DMS153 treated with DMSO at 0.1 percent for 48 hours (cell line): ENCODE data around the gene MIER2.
"Not testable (repeated sequence)": the region's sequence is repeated elsewhere in the genome, so short reads cannot be mapped to it uniquely, and the experiment has no call there.

Source experiments
- DNase-seq: peaks from one replicate; lab custom pipeline; 2025; ENCODE audit not compliant: unreplicated experiment; lab: John Stamatoyannopoulos, UW

The MIER2 gene

DNA sequence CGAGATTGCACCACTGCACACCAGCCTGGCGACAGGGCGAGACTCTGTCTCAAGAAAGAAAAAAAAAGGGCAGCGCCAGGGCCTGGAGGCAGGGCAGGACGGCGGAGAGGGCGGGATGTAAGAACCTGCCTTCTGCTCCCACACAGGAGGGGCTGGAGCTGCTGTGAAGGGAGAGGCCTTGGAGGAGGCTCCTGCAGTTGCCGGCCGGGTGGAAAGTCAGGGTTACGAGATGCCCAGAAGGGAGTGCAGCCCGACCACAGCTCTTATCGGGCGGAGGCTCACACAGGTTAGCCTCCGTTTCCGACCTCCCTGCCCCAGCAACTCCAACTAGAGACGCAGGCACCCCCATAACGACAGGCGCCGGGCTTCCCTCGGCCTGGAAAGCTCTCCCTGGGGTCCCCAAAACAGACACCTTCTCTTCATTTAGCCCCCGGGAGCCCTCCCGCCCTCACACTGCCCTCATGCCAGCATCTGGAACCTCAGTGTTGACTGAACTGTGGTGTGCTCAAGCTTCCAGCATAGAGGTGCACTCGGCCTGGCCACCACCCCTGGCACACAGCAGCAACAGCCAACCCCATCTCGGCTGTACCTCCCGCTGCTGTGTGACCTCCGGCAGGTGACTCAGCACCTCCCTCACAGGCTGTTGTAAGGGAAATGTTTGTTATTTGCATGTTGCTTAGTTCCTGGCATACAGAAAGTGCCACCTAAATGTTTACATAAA lies 54.8 kb downstream of the MIER2 start:
- DNase-seq, result peak; percentile 61

DNA sequence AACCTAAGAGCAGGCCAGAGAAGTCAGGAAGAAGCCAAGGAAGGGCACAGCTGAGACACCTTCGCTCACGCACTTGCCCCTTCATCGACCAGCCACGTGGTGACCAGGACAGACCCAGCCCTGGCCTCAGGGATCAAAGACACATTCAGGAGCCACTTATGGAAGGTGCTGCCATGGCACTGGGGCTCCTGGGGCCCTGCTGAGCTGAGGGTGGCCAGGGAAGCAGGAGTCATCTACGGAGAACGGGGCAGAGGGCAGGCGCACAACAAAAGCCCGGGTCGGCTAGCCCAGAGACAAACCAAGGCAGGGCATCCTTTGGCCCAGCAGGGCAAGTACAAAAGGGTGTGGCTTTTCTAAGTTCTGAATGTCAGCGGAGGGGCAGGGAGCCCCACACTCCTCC lies 55.7 kb downstream of the MIER2 start:
- DNase-seq, result no peak

- no peak for DNase-seq
These were observed 57.2 kb downstream of the MIER2 start for GRCh38 chr19:287381-287871.

DNA sequence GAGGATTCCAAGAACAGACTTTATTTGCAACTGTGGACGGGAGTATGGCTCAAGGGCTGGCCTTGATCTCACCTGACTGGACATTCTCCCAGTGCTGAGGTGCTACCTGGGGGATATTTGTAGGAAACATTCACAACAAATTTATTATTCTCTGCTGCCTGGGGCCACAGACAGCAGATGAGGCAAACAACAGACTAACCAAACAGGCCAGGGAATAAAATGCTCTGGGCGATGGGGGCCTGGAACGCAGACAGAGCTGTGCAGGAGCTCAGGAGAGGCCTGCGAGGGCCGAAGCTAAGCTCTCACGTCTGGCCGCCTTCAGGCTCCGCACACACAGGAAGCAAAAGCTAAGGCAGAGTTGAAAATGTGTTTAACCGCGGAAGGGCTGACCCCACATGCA lies 61.2 kb downstream of the MIER2 start:
- no peak for DNase-seq

- DNase-seq, result no peak
These were observed 62.1 kb downstream of the MIER2 start for GRCh38 chr19:282501-282900.

GRCh38 chr19:281992-282391 lies 62.6 kb downstream of the MIER2 start:
- DNase-seq, result no peak

DNA sequence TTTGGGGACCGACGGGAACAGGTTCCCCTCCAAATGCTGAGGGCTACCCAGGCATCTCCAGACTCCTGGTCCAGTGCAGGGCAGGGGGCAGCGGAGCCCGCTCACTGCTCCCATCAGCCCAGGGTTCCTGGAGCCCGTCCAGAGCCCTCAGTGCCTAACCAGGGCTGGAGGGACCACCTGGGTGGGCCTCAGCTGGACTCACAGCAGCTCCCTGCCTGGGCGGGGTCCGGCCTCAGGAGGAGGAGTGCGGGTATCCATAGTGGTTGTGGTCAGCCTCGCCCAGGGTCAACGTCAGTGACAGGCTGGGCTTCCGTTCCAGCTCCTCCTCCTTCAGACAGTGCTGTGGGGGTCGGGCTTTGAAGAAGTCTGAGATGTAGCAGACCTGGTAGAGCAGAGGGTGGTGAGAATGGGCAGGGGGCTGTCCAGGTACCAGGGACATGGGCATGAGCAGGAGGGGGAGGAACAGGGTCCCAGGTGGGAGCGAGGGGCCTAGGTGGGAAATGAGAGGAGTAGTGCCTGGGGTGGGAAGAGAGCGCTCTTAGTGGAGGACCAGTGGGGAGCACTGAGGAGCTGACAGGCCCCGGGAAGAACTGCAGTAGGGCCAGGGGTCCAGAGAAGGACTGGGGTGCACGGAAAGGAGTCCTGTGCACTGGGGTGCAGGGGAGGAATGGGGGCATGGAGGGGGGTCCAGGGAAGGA lies 63.3 kb downstream of the MIER2 start:
- no peak for DNase-seq

DNA sequence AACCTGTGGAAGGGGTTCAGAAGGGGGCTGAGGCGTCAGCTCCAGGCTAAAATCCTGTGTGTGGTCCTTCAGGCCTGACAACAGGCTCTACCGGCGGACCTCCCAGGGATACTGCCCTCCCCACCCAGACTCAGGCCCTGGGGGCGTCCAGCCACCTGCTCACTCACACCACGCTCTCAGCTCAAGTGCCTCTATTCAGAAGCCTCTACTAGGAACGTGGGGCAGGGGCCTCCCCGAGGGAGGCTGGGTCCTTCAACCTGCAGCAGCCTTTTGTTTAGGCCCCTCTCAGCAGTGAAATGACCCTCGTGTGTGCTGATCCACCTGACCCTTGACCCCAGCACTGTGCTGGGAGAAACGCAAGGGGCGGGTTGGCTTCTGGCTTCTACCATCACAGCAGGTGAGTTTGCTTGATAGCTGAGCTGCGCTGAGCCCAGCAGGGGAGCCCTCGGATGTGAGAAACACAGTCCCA lies 64.0 kb downstream of the MIER2 start:
- no peak for DNase-seq

DNA sequence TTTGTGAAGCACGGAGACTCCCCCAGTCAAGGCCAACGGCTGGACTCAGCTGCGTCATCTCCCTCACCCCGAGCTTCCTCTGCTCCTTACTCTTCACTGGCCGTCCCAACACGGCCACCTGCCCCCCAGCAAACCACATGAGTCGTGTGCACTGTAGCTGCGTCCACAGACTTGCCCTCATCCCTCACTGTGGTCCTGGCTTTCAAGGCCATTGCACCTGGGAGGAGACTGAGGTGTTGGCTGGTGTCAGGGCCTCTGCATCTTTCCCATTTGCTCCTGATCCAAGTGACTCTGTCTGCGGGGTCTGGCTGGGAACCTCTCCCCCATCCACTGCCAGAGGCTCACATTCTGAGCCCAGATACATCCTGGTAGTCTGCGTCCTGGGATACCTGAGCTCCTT lies 64.9 kb downstream of the MIER2 start:
- DNase-seq, result no peak

GRCh38 chr19:279231-279630 lies 65.4 kb downstream of the MIER2 start:
- DNase-seq, result no peak

DNA sequence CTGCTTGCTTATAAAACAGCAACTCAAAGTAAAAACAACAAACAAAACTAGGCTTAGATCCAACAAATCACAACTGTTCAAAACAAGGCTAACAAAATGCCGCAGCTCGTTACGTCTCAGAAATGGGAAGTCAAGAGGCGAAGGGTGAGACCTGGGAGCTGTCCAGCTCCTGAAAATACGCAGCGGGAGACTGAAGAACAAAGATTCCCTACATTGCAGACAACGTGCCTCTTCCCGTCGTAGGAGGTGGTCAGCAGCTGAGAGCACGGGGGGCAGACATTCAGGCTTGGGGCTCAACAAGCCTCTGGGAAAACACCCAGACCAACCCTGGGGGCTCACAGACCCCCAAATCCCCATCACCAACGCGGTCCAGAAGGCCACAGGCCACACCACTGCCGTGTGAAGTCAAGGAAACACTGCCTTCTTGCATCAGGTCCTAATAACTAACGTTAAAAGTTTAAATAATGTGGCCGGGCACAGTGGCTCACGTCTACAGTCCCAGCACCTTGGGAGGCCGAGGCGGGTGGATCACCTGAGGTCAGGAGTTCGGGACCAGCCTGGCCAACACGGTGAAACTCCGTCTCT lies 66.9 kb downstream of the MIER2 start:
- DNase-seq, result no peak

- DNase-seq, result no peak
These were observed 67.5 kb downstream of the MIER2 start for GRCh38 chr19:277131-277530.

GRCh38 chr19:275958-276646 lies 68.5 kb downstream of the MIER2 start:
- DNase-seq, result no peak

DNA sequence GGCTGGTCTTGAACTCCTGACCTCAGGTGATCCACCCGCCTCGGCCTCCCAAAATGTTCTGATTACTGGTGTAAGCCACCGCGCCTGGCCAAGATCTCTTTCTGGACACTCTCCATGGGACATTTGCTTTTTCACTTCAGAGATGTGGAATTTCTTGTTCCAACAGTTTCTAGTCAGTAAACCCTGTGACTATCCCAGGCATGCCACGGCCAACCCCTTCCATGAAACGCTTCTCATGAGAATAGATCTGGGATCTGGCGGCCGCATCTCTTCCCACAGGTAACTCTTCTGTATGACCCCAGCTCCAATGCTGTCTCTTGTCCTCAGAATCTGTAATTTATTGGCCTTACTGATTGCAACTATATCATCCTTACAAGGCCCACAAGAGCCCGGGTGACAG lies 69.6 kb downstream of the MIER2 start:
- no peak for DNase-seq

DNA sequence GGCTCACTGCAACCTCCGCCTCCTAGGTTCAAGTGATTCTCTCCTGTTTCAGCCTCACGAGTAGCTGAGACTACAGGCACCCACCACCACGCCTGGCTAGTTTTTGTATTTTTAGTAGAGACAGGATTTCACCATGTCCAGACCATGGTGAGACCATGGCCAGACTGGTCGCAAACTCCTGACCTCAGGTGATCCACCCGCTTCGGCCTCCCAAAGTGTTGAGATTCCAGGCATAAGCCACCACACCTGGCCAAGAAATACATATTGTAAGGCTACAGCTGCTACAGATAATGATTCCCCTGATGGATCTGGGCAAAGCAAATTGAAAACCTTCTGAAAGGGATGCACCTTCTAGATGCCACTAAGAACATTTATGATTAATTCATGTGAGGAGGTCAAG lies 71.2 kb downstream of the MIER2 start:
- no peak for DNase-seq

DNA sequence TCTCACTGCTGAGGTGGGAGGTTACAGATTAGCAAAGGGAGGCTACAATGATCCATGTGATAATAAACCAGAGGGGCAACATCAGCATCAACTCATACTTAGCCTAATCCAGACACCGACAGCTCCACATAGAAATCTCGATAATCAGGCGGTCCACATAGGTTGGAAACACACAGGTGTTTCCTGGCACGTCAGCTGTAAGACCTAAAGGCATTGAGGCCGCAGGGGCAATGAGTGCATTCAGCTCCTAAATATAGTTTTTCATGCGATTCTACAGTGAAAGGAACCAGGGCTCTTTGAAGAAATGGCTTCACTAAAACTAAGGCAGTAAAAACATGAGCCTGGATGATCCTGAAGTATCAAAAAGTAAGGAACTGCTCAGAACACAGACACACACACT lies 72.7 kb downstream of the MIER2 start:
- no peak for DNase-seq

GRCh38 chr19:270766-271318 lies 73.8 kb downstream of the MIER2 start:
- DNase-seq, result not testable (repeated sequence)

- no peak for DNase-seq
These were observed 75.4 kb downstream of the MIER2 start for GRCh38 chr19:269241-269640.

DNA sequence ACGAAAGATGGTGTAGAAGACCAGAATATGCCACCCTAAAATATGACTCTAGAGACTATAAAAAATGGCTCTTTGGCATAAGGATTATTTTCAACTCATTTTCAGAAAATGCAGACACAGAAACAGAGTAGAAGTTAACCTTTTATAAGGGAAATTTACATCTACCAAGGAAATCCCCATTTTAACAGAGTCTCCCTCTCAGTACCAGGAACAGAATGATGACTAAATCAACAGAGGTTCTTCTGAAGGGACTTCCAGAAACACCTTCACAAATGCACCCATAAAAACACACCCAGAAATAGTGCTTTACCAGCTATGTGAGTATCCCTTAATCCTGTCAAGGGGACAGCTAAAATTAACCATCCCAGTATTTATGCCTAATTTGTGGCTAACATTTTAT lies 82.5 kb downstream of the MIER2 start:
- DNase-seq, result no peak

- not testable (repeated sequence) for DNase-seq
These were observed 87.8 kb downstream of the MIER2 start for GRCh38 chr19:256804-257203.
